ENCODE results near the gene TSPAN13.

DNA sequence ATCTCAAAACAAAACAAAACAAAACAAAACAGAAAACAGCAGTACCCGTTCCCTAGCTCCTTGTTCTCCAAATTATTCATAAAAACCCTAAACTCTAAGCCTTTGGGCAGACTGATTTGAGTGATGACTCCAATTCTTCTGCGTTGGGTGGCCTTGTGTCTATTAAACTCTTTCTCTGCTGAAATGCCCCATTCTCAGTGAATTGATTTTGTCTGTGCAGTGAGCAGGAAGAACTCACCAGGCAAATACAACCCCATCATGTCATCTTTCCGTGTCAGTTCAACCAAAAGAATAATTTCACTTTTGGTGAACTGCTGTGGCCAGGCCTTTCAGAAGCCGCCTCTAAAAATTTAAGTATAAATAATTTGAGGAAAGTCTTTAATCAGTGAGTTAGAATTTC, 18.5 kb upstream of the TSPAN13 start:
- TF ChIP-seq ZBTB21 (CRISPR knock-in tag; IDR thresholded peaks at IDR 0.05; ENCODE audit: borderline replicate concordance) (no peak), NR2C2 (CRISPR knock-in tag; IDR thresholded peaks at IDR 0.05) (no peak), CREB1 (CRISPR knock-in tag; IDR thresholded peaks at IDR 0.05) (no peak)

Measured in WTC11 (cell line).